Endothelial cell of umbilical vein (primary cell): ENCODE data around the gene LAMA4. TPM values are rescaled to one million over a fixed set of nuclear protein-coding genes. Genes with fewer than 3 reads are reported as not detected.

Experiments
- BruUV-seq: library from RNA; stranded (reverse); fragments of 400-500 nt; replicated peaks from 2 replicates; lab custom pipeline; 2021; lab: Mats Ljungman, UMichigan
- CTCF ChIA-PET: fragments of 300-600, 350-600 bp; sonication (Branson Sonifier 250); formaldehyde crosslinking; loops from one replicate; lab custom pipeline; 2021; ENCODE audit warnings: antibody characterized with exemption, inconsistent platforms; lab: Charles Lee
- POLR2A ChIA-PET: fragments of 300-600, 350-600 bp; sonication (Branson Sonifier 250); formaldehyde crosslinking; loops from one replicate; lab custom pipeline; 2021; ENCODE audit warnings: antibody characterized with exemption, inconsistent platforms; lab: Charles Lee
- DNase-seq: peaks from one replicate; pipeline ENCODE4 v3.0.0-alpha.2; 2011; ENCODE audit warnings: low read depth, low spot score
- FAIRE-seq: peaks from 2 replicates; lab custom pipeline; 2011; peaks lifted over from hg19 to GRCh38; lab: Jason Lieb, UNC
- H2AFZ ChIP-seq: 2 replicates; pipeline ENCODE4 v1.6.0; 2012; ENCODE audit warnings: low read depth, low read length, control low read depth, inconsistent platforms
- H3K27ac ChIP-seq: 2 replicates; pipeline ENCODE4 v1.5.1; 2011; ENCODE audit warnings: low read depth, mild to moderate bottlenecking, control low read depth, low read length, moderate library complexity; ENCODE audit not compliant: insufficient read depth
- H3K27me3 ChIP-seq, 2 experiments: 2 replicates each; pipeline versions ENCODE4 v1.6.0 to v1.6.1; 2011; ENCODE audit warnings: low read length in 2 of 2, mixed read lengths in 1 of 2; ENCODE audit not compliant: control insufficient read depth in 2 of 2, insufficient read depth in 2 of 2
- H3K36me3 ChIP-seq, 2 experiments: 2 replicates in 1 of 2; 3 replicates in 1 of 2; pipeline ENCODE4 v1.5.1; 2011; ENCODE audit warnings: low read length in 2 of 2, mild to moderate bottlenecking in 1 of 2, moderate library complexity in 1 of 2; ENCODE audit not compliant: control insufficient read depth in 2 of 2, insufficient read depth in 2 of 2; ENCODE audit errors: extremely low read depth in 1 of 2
- H3K4me1 ChIP-seq: 3 replicates; pipeline ENCODE4 v1.5.1; 2011; ENCODE audit warnings: mild to moderate bottlenecking, low read length; ENCODE audit not compliant: control insufficient read depth, insufficient read depth; ENCODE audit errors: extremely low read depth
- H3K4me2 ChIP-seq: 2 replicates; pipeline ENCODE4 v1.6.1; 2011; ENCODE audit warnings: low read length, control low read depth, mixed read lengths; ENCODE audit not compliant: insufficient read depth
- H3K4me3 ChIP-seq, 3 experiments: fragments of 200-600 bp in 1 of 3; sonication (generic), shearing (Covaris generic) in 1 of 3; replicated peaks in 1 of 3; 2 replicates each; pipeline ENCODE4 v1.5.1; 2011 to 2016; ENCODE audit warnings: control low read depth in 3 of 3, low read length in 3 of 3, mild to moderate bottlenecking in 2 of 3, inconsistent platforms in 1 of 3, low read depth in 1 of 3, moderate library complexity in 1 of 3; ENCODE audit not compliant: insufficient read depth in 1 of 3
- H3K79me2 ChIP-seq: 2 replicates; pipeline ENCODE4 v1.6.0; 2012; ENCODE audit warnings: low read length, inconsistent platforms; ENCODE audit not compliant: control insufficient read depth, insufficient read depth
- H3K9ac ChIP-seq: replicated peaks from 2 replicates; pipeline ENCODE3; 2011; ENCODE audit warnings: low read length, control low read depth; ENCODE audit not compliant: insufficient read depth; ENCODE audit errors: extremely low read depth
- H3K9me1 ChIP-seq: replicated peaks from 3 replicates; pipeline ENCODE4 v1.6.0; 2011; ENCODE audit warnings: mild to moderate bottlenecking, low read length; ENCODE audit not compliant: control insufficient read depth, insufficient read depth; ENCODE audit errors: extremely low read depth
- H3K9me3 ChIP-seq: replicated peaks from 2 replicates; pipeline ENCODE4 v1.5.1; 2012; ENCODE audit warnings: low read length, inconsistent platforms; ENCODE audit not compliant: control insufficient read depth, insufficient read depth
- H4K20me1 ChIP-seq: replicated peaks from 2 replicates; pipeline ENCODE3; 2011; ENCODE audit warnings: mild to moderate bottlenecking, low read length; ENCODE audit not compliant: control insufficient read depth, insufficient read depth; ENCODE audit errors: extremely low read depth
- FOS ChIP-seq: IDR thresholded peaks from 2 replicates; pipeline ENCODE4 v1.6.1; 2011; ENCODE audit warnings: mild to moderate bottlenecking, low read length, moderate library complexity, borderline replicate concordance; ENCODE audit not compliant: insufficient read depth
- MYC ChIP-seq: IDR thresholded peaks from one replicate; pipeline ENCODE4 v1.6.1; 2011; ENCODE audit warnings: mild to moderate bottlenecking, low read depth, low read length
- POLR2A ChIP-seq: IDR thresholded peaks from 2 replicates; pipeline ENCODE4 v1.6.1; 2012; ENCODE audit warnings: low read depth, mild to moderate bottlenecking, control low read depth, low read length
- POLR2AphosphoS5 ChIP-seq: IDR thresholded peaks from 2 replicates; pipeline ENCODE4 v1.6.1; 2012; ENCODE audit warnings: low read depth, mild to moderate bottlenecking, control low read depth, low read length, moderate library complexity; ENCODE audit not compliant: insufficient read depth
- dilution Hi-C: fragments of 300-500 bp; cut with MboI; formaldehyde crosslinking; loops from one replicate; pipeline ENCODE4 v1.15.0; 2019; ENCODE audit warnings: low sequenced_read_pairs; ENCODE audit not compliant: extremely low pct_ligation_motif_present
- intact Hi-C: fragments of 100-400 bp; cut with micrococcal nuclease; formaldehyde crosslinking; loops from one replicate; pipeline ENCODE4 v1.10.0; 2022
- polyA plus RNA-seq, 4 experiments: library from polyadenylated mRNA; depleted of rRNA in 3 of 4; stranded (reverse) in 3 of 4; unstranded in 1 of 4; fragments of >200 nt; gene quantifications; 2 replicates each; pipeline versions ENCODE4 v1.2.1 to v1.2.3, GENCODE V29; 2011 to 2012; ENCODE audit warnings: missing spikeins in 1 of 4
- total RNA-seq: library from RNA; stranded (reverse); gene quantifications from 2 replicates; pipeline ENCODE4 v1.2.3, GENCODE V29; 2021
- TF ChIP-seq, protein P1 (sequence below), 2 donors: IDR thresholded peaks; 1 replicate in 1 of 2; 2 replicates in 1 of 2; pipeline ENCODE4 v1.5.1; 2011; ENCODE audit warnings: low read length in 2 of 2, mild to moderate bottlenecking in 2 of 2, moderate library complexity in 2 of 2, control low read depth in 1 of 2, inconsistent platforms in 1 of 2, low read depth in 1 of 2; ENCODE audit not compliant: insufficient read depth in 1 of 2; ENCODE audit errors: extremely low read depth in 1 of 2
- TF ChIP-seq, protein P2 (sequence below): IDR thresholded peaks from 2 replicates; pipeline ENCODE4 v1.6.1; 2011; ENCODE audit not compliant: insufficient read depth, insufficient read length

LAMA4 gene
- total and polyA plus RNA-seq, 2 donors (not counting 3 experiments of a cell fraction or from before 2014, with no cell fraction given), result 384 to 629 TPM

GRCh38 chr6:112237595-112237994, 16.8 kb downstream of the LAMA4 start:
- Histone ChIP-seq H3K27me3 (no peaks in the 10 kb centered on the region), H2AFZ (no peak overlapping the region), H3K27ac (peak overlapping the region; percentile 99), H3K4me1 (peaks cover 86% of the 10 kb centered on the region), H3K9ac (peak overlapping the region; percentile 40), H3K4me2 (peak overlapping the region; percentile 40), H3K36me3 (peaks cover 3 to 9% of the 10 kb centered on the region in 2 experiments), H3K9me1 (no peaks in the 10 kb centered on the region), H3K4me3 (no peak overlapping the region), H4K20me1 (no peaks in the 10 kb centered on the region), H3K79me2 (peaks cover 83% of the 10 kb centered on the region), H3K9me3 (no peaks in the 10 kb centered on the region)
- DNase-seq, result peak; percentile 53
- dilution Hi-C loops, result no loop called here
- ChIA-PET CTCF (interaction anchor here (1.9 to 2.6 kb wide), 3 partner anchors 17 to 73 kb away, joined by 8 to 14 read pairs (median 8); partner anchors contain the start of gene LAMA4), POLR2A (interaction anchor here (1.1 to 1.3 kb wide), 2 partner anchors 17 to 33 kb away, joined by 3 to 6 read pairs; partner anchors contain the start of gene LAMA4)
- no peak for FAIRE-seq
- TF ChIP-seq POLR2A (no peak), POLR2AphosphoS5 (no peak), MYC (no peak)
- intact Hi-C loops, result loop anchor here (2.0 kb wide), 1 partner anchor 31 kb away; no protein-coding TSS in a partner anchor
- BruUV-seq, result no TSS peak

GRCh38 chr6:112237066-112237465, 17.3 kb downstream of the LAMA4 start:
- Histone ChIP-seq H3K4me1 (peaks cover 86% of the 10 kb centered on the region), H3K4me3 (no peak overlapping the region), H2AFZ (no peak overlapping the region), H3K36me3 (peaks cover 3 to 11% of the 10 kb centered on the region in 2 experiments), H4K20me1 (no peaks in the 10 kb centered on the region), H3K27me3 (no peaks in the 10 kb centered on the region), H3K4me2 (peak overlapping the region; percentile 31), H3K9ac (peak overlapping the region; percentile 40), H3K27ac (peak overlapping the region; percentile 99), H3K9me1 (no peaks in the 10 kb centered on the region), H3K9me3 (no peaks in the 10 kb centered on the region), H3K79me2 (peaks cover 80% of the 10 kb centered on the region)
- dilution Hi-C loops, result no loop called here
- no peak for TF ChIP-seq FOS
- TF ChIP-seq, protein P1, sequence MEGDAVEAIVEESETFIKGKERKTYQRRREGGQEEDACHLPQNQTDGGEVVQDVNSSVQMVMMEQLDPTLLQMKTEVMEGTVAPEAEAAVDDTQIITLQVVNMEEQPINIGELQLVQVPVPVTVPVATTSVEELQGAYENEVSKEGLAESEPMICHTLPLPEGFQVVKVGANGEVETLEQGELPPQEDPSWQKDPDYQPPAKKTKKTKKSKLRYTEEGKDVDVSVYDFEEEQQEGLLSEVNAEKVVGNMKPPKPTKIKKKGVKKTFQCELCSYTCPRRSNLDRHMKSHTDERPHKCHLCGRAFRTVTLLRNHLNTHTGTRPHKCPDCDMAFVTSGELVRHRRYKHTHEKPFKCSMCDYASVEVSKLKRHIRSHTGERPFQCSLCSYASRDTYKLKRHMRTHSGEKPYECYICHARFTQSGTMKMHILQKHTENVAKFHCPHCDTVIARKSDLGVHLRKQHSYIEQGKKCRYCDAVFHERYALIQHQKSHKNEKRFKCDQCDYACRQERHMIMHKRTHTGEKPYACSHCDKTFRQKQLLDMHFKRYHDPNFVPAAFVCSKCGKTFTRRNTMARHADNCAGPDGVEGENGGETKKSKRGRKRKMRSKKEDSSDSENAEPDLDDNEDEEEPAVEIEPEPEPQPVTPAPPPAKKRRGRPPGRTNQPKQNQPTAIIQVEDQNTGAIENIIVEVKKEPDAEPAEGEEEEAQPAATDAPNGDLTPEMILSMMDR (IDR thresholded peaks at IDR 0.05; ENCODE audit: extremely low read depth in 1 of 2, insufficient read depth in 1 of 2, low read depth in 1 of 2, low read length in 2 of 2), result no peak
- TF ChIP-seq, protein P2, sequence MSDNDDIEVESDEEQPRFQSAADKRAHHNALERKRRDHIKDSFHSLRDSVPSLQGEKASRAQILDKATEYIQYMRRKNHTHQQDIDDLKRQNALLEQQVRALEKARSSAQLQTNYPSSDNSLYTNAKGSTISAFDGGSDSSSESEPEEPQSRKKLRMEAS, result no peak
- TF ChIP-seq POLR2A, result peak; percentile 33
- intact Hi-C loops, result loop anchor here (2.0 kb wide), 1 partner anchor 32 kb away; no protein-coding TSS in a partner anchor
- CTCF ChIA-PET, result interaction anchor here (1.3 to 2.6 kb wide), 6 partner anchors 8 to 74 kb away, joined by 3 to 16 read pairs (median 8); partner anchors contain the start of gene LAMA4
- DNase-seq (peak; percentile 53), FAIRE-seq (no peak)
- POLR2A ChIA-PET, result interaction anchor here (0.7 to 1.3 kb wide), 3 partner anchors 9 to 33 kb away, joined by 3 to 6 read pairs (median 3); partner anchors contain the start of gene LAMA4
- BruUV-seq, result no TSS peak
